GM23338 (cell line): Measurements from ENCODE around the gene KAT2A. TPM values are rescaled to one million over a fixed set of nuclear protein-coding genes. Genes with fewer than 3 reads are reported as not detected.

ENCODE experiments used
- ATAC-seq: fragments of 200-7000 bp; cut with Tn5 transposase; 3 replicates; pipeline ENCODE4 v1.9.1; 2020
- DNase-seq: peaks from one replicate; pipeline ENCODE4 v3.0.0-alpha.2; 2015; ENCODE audit warnings: low spot score
- H2AFZ ChIP-seq: fragments of 200-600 bp; sonication (generic); 2 replicates; pipeline ENCODE4 v1.8.0; 2016; ENCODE audit warnings: antibody characterized with exemption, mild to moderate bottlenecking, moderate library complexity
- H3F3A ChIP-seq: fragments of 200-600 bp; sonication (generic); replicated peaks from 2 replicates; pipeline ENCODE4 v1.8.0; 2017; ENCODE audit warnings: antibody characterized with exemption, mixed run types, low read depth
- H3K27ac ChIP-seq: fragments of 200-600 bp; sonication (generic); 2 replicates; pipeline ENCODE4 v1.6.1; 2016; ENCODE audit warnings: low read depth
- H3K27me3 ChIP-seq: fragments of 200-600 bp; sonication (generic); 2 replicates; pipeline ENCODE4 v1.8.0; 2016; ENCODE audit warnings: mild to moderate bottlenecking, mixed run types, moderate library complexity; ENCODE audit not compliant: insufficient read depth
- H3K36me3 ChIP-seq: fragments of 200-600 bp; sonication (generic); 2 replicates; pipeline ENCODE4 v1.8.0; 2016; ENCODE audit warnings: mild to moderate bottlenecking; ENCODE audit not compliant: insufficient read depth
- H3K4me1 ChIP-seq: fragments of 200-600 bp; sonication (generic); 2 replicates; pipeline ENCODE4 v1.8.0; 2016; ENCODE audit warnings: mild to moderate bottlenecking, moderate library complexity; ENCODE audit not compliant: insufficient read depth
- H3K4me2 ChIP-seq: fragments of 200-600 bp; sonication (generic); 2 replicates; pipeline ENCODE4 v1.7.1; 2017; ENCODE audit warnings: mixed run types
- H3K4me3 ChIP-seq: fragments of 200-600 bp; sonication (generic); 2 replicates; pipeline ENCODE4 v1.6.1; 2016; ENCODE audit warnings: mixed run types
- H3K79me2 ChIP-seq: fragments of 200-600 bp; sonication (generic); replicated peaks from 2 replicates; pipeline ENCODE4 v1.8.0; 2017; ENCODE audit warnings: mild to moderate bottlenecking; ENCODE audit not compliant: insufficient read depth
- H3K9me2 ChIP-seq: fragments of 200-600 bp; sonication (generic); 2 replicates; pipeline ENCODE4 v1.8.0; 2017; ENCODE audit not compliant: insufficient read depth
- H4K20me1 ChIP-seq: fragments of 200-600 bp; sonication (generic); replicated peaks from 2 replicates; pipeline ENCODE4 v1.8.0; 2017; ENCODE audit warnings: mild to moderate bottlenecking; ENCODE audit not compliant: insufficient read depth
- H3K27ac Mint-ChIP-seq: 2 replicates; pipeline ENCODE4 v1.8.0; 2020; ENCODE audit warnings: inconsistent platforms, mild to moderate bottlenecking, moderate library complexity, mixed read lengths
- H3K27me3 Mint-ChIP-seq: 3 replicates; pipeline ENCODE4 v1.8.0; 2022; ENCODE audit warnings: low read depth, mild to moderate bottlenecking, moderate library complexity, mixed read lengths, inconsistent platforms; ENCODE audit not compliant: insufficient read depth, poor library complexity
- H3K36me3 Mint-ChIP-seq: 3 replicates; pipeline ENCODE4 v1.8.0; 2021; ENCODE audit warnings: low read depth, mild to moderate bottlenecking, inconsistent platforms, moderate library complexity, mixed read lengths
- H3K4me1 Mint-ChIP-seq: 3 replicates; pipeline ENCODE4 v1.8.0; 2020; ENCODE audit warnings: mild to moderate bottlenecking, inconsistent platforms, mixed read lengths
- H3K4me3 Mint-ChIP-seq: 3 replicates; pipeline ENCODE4 v1.8.0; 2021; ENCODE audit warnings: moderate library complexity, mild to moderate bottlenecking, inconsistent platforms, mixed read lengths
- H3K9me3 Mint-ChIP-seq: 3 replicates; pipeline ENCODE4 v1.8.0; 2020; ENCODE audit warnings: moderate library complexity, mild to moderate bottlenecking, inconsistent platforms, mixed read lengths
- CREB1 ChIP-seq: fragments of 250-450 bp; sonication (Bioruptor Pico); IDR thresholded peaks from 2 replicates; pipeline ENCODE4 v1.5.0; 2020; ENCODE audit warnings: low read depth, mild to moderate bottlenecking, moderate library complexity
- ETS1 ChIP-seq: IDR thresholded peaks from 2 replicates; pipeline ENCODE4 v1.6.1; 2016; ENCODE audit warnings: antibody characterized with exemption
- EZH2 ChIP-seq: fragments of 200-600 bp; sonication (generic); IDR thresholded peaks from one replicate; pipeline ENCODE4 v1.8.0; 2017; ENCODE audit warnings: antibody characterized with exemption, mild to moderate bottlenecking, low read depth; ENCODE audit not compliant: unreplicated experiment
- EZH2phosphoT487 ChIP-seq: fragments of 200-600 bp; sonication (generic); IDR thresholded peaks from one replicate; pipeline ENCODE4 v1.8.1; 2018; ENCODE audit warnings: antibody characterized with exemption; ENCODE audit not compliant: unreplicated experiment
- JUNB ChIP-seq: IDR thresholded peaks from one replicate; pipeline ENCODE4 v1.6.1; 2016; ENCODE audit warnings: antibody characterized with exemption; ENCODE audit not compliant: unreplicated experiment
- NANOG ChIP-seq: IDR thresholded peaks from 2 replicates; pipeline ENCODE4 v1.6.1; 2016; ENCODE audit warnings: antibody characterized with exemption, borderline replicate concordance
- POLR2AphosphoS5 ChIP-seq: IDR thresholded peaks from 2 replicates; pipeline ENCODE4 v1.6.1; 2016; ENCODE audit warnings: antibody characterized with exemption, low read depth
- STAT1 ChIP-seq: IDR thresholded peaks from one replicate; pipeline ENCODE4 v1.6.1; 2016; ENCODE audit warnings: antibody characterized with exemption; ENCODE audit not compliant: unreplicated experiment
- ZNF114 ChIP-seq: fragments of 250-450 bp; sonication (Bioruptor Pico); IDR thresholded peaks from 2 replicates; pipeline ENCODE4 v1.5.0; 2020; ENCODE audit warnings: mild to moderate bottlenecking, moderate library complexity
- ZNF331 ChIP-seq: fragments of 250-450 bp; sonication (Bioruptor Pico); IDR thresholded peaks from 2 replicates; pipeline ENCODE4 v1.5.0; 2020; ENCODE audit warnings: low read depth, mild to moderate bottlenecking, moderate library complexity
- polyA plus RNA-seq: library from polyadenylated mRNA; unstranded; fragments of >200 nt; fragmentation: Nextera tagmentation; extraction: Ambion mirVana; gene quantifications from 2 replicates; pipeline ENCODE4 v1.2.1, GENCODE V29; 2016
- total RNA-seq: library from RNA; depleted of rRNA; stranded (reverse); fragments of >200 nt; shearing (Covaris generic); gene quantifications from 2 replicates; pipeline ENCODE4 v1.2.3, GENCODE V29; 2014
- TF ChIP-seq, protein P1 (sequence below): fragments of 250-450 bp; sonication (Bioruptor Pico); IDR thresholded peaks from 2 replicates; pipeline ENCODE4 v1.5.0; 2020; ENCODE audit warnings: mild to moderate bottlenecking, moderate library complexity
- TF ChIP-seq, protein P2 (sequence below), 2 experiments: fragments of 200-600 bp in 1 of 2; sonication (generic) in 1 of 2; conservative IDR thresholded peaks; 2 replicates each; pipeline versions ENCODE4 v1.5.1 to v1.6.1; 2016 to 2017; ENCODE audit warnings: antibody characterized with exemption in 2 of 2, low read depth in 2 of 2, mild to moderate bottlenecking in 2 of 2, moderate library complexity in 1 of 2
- TF ChIP-seq, protein P3 (sequence below): IDR thresholded peaks from one replicate; pipeline ENCODE4 v1.6.1; 2018; ENCODE audit warnings: antibody characterized with exemption; ENCODE audit not compliant: unreplicated experiment

The KAT2A gene
- total and polyA plus RNA-seq, 2 experiments from 2014 or later, result 13.9 to 25.2 TPM

GRCh38 chr17:42104264-42104663 is 16.9 kb downstream of the KAT2A start:
- Histone ChIP-seq H3K27ac (no peak overlapping the region), H3K9me2 (no peaks in the 10 kb centered on the region), H3K4me1 (peaks cover 14% of the 10 kb centered on the region), H3K27me3 (peaks cover 4% of the 10 kb centered on the region; the same call in 1 of the 2 replicates), H3K4me3 (no peak overlapping the region), H4K20me1 (no peaks in the 10 kb centered on the region), H3K79me2 (no peaks in the 10 kb centered on the region), H2AFZ (no peak overlapping the region), H3K4me2 (no peak overlapping the region), H3F3A (0 out of 2 replicates have a peak, but pooled peaks cover 6% of the 10 kb centered on the region), H3K36me3 (no peaks in the 10 kb centered on the region)
- no peaks in the 10 kb centered on the region; the same call in 2 of the 3 replicates for H3K36me3 Mint-ChIP-seq
- H3K9me3 Mint-ChIP-seq, result no peaks in the 10 kb centered on the region; the same call in 2 of the 3 replicates
- H3K27ac Mint-ChIP-seq, result no peak overlapping the region
- H3K27me3 Mint-ChIP-seq, result peaks cover 20% of the 10 kb centered on the region
- no peak for DNase-seq
- TF ChIP-seq POLR2AphosphoS5 (no peak), CREB1 (CRISPR knock-in tag) (no peak), STAT1 (no peak), EZH2phosphoT487 (no peak), ETS1 (no peak), EZH2 (no peak), ZNF331 (CRISPR knock-in tag) (no peak), JUNB (no peak), ZNF114 (CRISPR knock-in tag) (no peak), NANOG (no peak)
- TF ChIP-seq, protein P1, sequence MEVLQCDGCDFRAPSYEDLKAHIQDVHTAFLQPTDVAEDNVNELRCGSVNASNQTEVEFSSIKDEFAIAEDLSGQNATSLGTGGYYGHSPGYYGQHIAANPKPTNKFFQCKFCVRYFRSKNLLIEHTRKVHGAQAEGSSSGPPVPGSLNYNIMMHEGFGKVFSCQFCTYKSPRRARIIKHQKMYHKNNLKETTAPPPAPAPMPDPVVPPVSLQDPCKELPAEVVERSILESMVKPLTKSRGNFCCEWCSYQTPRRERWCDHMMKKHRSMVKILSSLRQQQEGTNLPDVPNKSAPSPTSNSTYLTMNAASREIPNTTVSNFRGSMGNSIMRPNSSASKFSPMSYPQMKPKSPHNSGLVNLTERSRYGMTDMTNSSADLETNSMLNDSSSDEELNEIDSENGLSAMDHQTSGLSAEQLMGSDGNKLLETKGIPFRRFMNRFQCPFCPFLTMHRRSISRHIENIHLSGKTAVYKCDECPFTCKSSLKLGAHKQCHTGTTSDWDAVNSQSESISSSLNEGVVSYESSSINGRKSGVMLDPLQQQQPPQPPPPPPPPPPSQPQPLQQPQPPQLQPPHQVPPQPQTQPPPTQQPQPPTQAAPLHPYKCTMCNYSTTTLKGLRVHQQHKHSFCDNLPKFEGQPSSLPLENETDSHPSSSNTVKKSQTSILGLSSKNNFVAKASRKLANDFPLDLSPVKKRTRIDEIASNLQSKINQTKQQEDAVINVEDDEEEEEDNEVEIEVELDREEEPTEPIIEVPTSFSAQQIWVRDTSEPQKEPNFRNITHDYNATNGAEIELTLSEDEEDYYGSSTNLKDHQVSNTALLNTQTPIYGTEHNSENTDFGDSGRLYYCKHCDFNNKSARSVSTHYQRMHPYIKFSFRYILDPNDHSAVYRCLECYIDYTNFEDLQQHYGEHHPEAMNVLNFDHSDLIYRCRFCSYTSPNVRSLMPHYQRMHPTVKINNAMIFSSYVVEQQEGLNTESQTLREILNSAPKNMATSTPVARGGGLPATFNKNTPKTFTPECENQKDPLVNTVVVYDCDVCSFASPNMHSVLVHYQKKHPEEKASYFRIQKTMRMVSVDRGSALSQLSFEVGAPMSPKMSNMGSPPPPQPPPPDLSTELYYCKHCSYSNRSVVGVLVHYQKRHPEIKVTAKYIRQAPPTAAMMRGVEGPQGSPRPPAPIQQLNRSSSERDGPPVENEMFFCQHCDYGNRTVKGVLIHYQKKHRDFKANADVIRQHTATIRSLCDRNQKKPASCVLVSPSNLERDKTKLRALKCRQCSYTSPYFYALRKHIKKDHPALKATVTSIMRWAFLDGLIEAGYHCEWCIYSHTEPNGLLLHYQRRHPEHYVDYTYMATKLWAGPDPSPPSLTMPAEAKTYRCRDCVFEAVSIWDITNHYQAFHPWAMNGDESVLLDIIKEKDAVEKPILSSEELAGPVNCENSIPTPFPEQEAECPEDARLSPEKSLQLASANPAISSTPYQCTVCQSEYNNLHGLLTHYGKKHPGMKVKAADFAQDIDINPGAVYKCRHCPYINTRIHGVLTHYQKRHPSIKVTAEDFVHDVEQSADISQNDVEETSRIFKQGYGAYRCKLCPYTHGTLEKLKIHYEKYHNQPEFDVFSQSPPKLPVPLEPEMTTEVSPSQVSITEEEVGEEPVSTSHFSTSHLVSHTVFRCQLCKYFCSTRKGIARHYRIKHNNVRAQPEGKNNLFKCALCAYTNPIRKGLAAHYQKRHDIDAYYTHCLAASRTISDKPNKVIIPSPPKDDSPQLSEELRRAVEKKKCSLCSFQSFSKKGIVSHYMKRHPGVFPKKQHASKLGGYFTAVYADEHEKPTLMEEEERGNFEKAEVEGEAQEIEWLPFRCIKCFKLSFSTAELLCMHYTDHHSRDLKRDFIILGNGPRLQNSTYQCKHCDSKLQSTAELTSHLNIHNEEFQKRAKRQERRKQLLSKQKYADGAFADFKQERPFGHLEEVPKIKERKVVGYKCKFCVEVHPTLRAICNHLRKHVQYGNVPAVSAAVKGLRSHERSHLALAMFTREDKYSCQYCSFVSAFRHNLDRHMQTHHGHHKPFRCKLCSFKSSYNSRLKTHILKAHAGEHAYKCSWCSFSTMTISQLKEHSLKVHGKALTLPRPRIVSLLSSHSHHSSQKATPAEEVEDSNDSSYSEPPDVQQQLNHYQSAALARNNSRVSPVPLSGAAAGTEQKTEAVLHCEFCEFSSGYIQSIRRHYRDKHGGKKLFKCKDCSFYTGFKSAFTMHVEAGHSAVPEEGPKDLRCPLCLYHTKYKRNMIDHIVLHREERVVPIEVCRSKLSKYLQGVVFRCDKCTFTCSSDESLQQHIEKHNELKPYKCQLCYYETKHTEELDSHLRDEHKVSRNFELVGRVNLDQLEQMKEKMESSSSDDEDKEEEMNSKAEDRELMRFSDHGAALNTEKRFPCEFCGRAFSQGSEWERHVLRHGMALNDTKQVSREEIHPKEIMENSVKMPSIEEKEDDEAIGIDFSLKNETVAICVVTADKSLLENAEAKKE (CRISPR knock-in tag), result no peak
- TF ChIP-seq, protein P2, sequence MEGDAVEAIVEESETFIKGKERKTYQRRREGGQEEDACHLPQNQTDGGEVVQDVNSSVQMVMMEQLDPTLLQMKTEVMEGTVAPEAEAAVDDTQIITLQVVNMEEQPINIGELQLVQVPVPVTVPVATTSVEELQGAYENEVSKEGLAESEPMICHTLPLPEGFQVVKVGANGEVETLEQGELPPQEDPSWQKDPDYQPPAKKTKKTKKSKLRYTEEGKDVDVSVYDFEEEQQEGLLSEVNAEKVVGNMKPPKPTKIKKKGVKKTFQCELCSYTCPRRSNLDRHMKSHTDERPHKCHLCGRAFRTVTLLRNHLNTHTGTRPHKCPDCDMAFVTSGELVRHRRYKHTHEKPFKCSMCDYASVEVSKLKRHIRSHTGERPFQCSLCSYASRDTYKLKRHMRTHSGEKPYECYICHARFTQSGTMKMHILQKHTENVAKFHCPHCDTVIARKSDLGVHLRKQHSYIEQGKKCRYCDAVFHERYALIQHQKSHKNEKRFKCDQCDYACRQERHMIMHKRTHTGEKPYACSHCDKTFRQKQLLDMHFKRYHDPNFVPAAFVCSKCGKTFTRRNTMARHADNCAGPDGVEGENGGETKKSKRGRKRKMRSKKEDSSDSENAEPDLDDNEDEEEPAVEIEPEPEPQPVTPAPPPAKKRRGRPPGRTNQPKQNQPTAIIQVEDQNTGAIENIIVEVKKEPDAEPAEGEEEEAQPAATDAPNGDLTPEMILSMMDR (conservative IDR thresholded peaks at IDR 0.05; ENCODE audit: low read depth in 2 of 2), result no peak
- TF ChIP-seq, protein P3, sequence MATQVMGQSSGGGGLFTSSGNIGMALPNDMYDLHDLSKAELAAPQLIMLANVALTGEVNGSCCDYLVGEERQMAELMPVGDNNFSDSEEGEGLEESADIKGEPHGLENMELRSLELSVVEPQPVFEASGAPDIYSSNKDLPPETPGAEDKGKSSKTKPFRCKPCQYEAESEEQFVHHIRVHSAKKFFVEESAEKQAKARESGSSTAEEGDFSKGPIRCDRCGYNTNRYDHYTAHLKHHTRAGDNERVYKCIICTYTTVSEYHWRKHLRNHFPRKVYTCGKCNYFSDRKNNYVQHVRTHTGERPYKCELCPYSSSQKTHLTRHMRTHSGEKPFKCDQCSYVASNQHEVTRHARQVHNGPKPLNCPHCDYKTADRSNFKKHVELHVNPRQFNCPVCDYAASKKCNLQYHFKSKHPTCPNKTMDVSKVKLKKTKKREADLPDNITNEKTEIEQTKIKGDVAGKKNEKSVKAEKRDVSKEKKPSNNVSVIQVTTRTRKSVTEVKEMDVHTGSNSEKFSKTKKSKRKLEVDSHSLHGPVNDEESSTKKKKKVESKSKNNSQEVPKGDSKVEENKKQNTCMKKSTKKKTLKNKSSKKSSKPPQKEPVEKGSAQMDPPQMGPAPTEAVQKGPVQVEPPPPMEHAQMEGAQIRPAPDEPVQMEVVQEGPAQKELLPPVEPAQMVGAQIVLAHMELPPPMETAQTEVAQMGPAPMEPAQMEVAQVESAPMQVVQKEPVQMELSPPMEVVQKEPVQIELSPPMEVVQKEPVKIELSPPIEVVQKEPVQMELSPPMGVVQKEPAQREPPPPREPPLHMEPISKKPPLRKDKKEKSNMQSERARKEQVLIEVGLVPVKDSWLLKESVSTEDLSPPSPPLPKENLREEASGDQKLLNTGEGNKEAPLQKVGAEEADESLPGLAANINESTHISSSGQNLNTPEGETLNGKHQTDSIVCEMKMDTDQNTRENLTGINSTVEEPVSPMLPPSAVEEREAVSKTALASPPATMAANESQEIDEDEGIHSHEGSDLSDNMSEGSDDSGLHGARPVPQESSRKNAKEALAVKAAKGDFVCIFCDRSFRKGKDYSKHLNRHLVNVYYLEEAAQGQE, result no peak
- no peak overlapping the region for H3K4me3 Mint-ChIP-seq
- ATAC-seq, result no peak
- peaks cover 21% of the 10 kb centered on the region for H3K4me1 Mint-ChIP-seq
